ENCODE measurements around the gene CYP4V2.

The CYP4V2 gene

DNA sequence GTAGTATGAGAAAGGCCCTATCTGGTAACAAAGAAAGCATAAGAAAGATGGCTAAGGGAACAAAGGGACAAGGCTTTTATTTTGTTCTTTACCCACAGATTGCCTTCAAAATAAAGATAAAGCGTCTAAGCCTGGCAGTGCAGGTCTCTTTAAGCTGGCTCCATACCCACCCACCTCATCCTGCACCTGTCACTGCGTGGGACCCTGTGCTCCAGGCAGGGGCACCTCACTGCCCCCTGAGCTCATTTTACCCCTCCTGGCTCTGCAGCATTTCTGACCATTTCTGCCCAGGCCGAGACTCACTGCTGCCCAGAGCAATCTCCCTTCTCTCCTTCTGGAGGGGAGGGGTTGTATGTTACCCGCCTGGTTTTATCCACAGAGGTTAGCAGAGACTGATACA, 1.7 kb upstream of the CYP4V2 start:
- DNase-seq, result no peak

GRCh38 chr4:186190581-186191199, 677 bp upstream of the CYP4V2 start:
- DNase-seq, result no peak

GRCh38 chr4:186192066-186192612, 772 bp downstream of the CYP4V2 start:
- peak; percentile 46 to 54 (median 54) for DNase-seq

GRCh38 chr4:186193851-186194250, 2.5 kb downstream of the CYP4V2 start:
- no peak for DNase-seq

- no peak for DNase-seq
These were observed 4.7 kb downstream of the CYP4V2 start for GRCh38 chr4:186196063-186196462.

GRCh38 chr4:186200516-186200915, 9.1 kb downstream of the CYP4V2 start:
- no peak for DNase-seq

DNA sequence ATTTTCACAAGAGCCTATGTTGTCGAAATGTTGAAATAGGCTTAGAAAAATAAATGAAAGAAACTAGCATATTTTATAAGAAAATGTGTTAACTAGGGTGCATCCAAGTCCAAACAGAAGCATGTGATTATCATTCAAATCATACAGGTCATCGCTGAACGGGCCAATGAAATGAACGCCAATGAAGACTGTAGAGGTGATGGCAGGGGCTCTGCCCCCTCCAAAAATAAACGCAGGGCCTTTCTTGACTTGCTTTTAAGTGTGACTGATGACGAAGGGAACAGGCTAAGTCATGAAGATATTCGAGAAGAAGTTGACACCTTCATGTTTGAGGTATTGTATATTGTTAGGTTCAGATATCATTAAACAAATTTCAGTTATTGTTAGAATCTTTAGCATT, 9.6 kb downstream of the CYP4V2 start:
- DNase-seq, result no peak

- peak; percentile 41 to 49 (median 46) for DNase-seq
These were observed 10.3 kb downstream of the CYP4V2 start for GRCh38 chr4:186201535-186202230.

GRCh38 chr4:186202490-186203140, 11.2 kb downstream of the CYP4V2 start:
- no peak for DNase-seq

- no peak for DNase-seq
These were observed 12.0 kb downstream of the CYP4V2 start for GRCh38 chr4:186203406-186203805.

DNA sequence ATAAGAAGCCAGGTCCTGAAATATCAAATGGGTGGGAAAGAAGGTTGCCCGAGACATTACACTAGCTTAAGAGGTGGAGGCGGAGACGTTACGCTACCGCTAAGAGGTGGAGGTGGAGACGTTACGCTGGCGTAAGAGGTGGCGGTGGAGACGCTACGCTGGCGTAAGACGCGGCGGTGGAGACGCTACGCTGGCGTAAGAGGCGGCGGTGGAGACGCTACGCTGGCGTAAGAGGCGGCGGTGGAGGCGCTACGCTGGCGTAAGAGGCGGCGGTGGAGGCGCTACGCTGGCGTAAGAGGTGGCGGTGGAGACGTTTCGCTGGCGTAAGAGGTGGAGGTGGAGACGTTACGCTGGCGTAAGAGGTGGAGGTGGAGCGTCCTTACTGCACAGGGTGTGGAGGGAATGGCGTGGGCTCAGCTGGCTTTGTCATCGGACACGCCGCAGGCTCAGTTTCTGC, 12.8 kb downstream of the CYP4V2 start:
- peak in 1 of 3 donors; percentile 28 for DNase-seq

GRCh38 chr4:186204686-186205085, 13.3 kb downstream of the CYP4V2 start:
- no peak for DNase-seq

DNA sequence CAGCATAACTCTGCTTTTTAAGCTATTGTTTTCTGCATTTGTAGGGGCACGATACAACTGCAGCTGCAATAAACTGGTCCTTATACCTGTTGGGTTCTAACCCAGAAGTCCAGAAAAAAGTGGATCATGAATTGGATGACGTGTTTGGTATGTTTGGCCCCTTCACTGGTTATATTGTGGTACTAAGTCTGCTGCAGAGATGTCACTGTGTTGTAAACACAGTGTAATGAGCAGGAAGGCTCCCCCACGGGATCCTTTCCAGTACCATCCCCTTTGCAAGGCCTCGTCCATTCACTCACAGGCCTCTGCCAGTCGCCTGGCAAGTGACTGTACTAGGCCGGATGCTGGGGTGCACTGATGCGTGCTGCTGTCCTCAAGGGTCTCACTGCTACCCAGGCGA, 13.8 kb downstream of the CYP4V2 start:
- DNase-seq, result no peak

DNA sequence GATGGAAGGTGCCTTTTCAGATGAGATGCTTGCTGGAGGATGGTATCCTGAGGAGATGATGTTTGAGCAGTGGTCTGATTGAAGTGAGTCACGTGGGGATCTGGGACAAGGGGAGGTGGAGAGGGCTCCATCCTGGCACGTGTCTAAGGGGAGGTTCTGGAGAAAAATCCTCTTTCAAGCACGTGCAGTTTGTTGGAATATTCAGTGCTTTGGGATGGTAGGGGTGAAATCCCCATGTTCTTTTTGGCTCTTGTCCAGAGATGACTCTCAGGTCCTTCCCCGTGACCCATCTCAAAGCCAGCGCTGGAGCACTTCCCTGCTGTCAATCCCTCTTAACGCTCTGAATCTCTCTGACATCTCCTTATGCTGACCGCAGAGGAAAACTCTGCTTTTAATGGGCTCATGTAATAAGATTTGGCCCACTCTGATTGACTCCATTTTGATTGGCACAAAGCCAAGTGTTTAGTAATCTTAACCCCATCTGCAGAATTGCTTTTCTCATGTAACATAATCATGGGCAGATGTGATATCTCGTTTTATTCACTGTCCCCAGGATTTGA, 25.2 kb downstream of the CYP4V2 start:
- DNase-seq, result no peak

- no peak for DNase-seq
These were observed 26.4 kb downstream of the CYP4V2 start for GRCh38 chr4:186217733-186218293.

DNA sequence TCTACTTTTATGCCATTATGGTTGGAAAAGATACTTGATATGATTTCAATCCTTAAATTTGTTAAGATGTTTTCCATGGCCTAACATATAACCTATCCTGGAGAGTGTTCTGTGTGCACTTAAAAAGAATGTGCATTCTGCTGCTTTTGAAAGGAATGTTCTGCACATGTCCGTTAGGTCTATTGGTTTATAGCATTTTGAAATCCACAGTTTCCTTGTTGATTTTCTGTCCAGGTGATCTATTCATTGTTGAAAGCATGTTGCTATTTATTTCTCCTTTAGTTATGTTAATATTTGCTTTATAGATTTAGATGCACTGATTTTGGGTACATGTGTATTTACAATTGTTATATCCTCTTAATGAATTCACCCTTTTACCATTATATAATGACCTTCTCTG, 30.3 kb downstream of the CYP4V2 start:
- DNase-seq, result no peak

DNA sequence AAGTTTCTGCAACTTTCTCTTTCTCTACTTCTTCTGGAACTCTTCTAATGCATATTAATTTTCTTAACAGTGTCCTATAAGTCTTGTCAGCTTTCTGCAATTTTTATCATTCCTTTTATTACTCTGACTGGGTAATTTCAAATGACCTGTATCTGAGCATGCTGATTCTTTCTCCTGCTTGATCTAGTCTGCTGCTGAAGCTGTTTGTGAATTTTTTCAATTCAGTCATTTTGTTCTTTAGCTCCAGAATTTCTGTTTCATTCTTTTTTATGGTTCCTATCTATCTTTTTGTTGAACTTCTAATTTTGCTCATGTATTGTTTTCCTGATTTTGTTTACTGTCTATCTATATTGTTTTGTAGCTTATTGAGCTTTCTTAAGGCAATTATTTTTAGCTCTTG, 34.5 kb downstream of the CYP4V2 start:
- no peak for DNase-seq

DNA sequence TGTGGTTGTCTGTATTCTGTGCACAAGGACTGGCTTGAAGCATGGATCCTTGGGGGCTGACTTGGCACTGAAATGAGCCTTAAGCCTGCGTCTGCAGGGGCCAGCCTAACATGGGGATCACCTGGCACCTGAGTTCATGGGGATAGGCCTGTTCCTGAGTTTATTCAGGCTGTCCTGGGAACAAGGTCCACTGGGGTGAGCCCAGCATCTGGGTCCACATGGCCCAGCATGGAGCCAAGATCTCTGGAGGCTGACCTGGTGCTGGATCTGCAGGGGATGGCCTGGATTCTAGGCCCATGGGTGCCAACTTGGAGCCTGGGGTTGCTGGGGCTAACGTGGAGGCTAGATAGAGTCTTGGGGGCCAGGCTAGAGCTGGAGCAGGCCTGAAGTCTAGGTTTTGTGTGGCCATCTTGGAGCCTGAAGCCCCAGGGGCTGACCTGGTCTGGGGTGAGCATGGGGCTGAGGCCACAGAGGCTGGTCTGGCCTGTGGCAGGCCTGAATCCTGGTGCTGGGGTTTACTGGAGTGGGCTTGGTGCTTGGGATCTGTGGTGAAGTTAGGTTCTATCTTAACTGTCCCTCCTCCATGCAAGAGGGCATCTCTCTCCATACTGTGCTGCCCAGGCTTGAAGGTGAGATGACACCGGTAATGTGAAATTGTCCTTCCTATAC, 35.3 kb downstream of the CYP4V2 start:
- DNase-seq, result no peak

DNA sequence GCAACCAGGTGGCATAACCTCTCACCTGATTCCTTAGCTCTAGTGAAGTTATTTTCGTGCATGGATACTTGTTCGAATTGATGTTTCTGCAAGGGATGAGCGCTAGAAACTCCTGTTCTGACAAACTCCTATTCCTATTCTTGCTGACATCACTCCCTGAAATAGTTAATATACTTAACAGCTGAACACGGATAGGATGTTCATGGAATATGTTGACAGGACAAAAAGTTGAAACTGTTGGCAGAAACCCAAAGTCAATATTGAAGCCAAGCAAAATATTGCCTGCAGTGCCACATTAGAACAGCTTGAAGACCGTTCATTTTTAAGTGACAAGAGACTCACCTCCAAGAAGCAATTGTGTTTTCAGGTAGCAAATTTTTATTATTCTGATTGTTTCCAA, 35.9 kb downstream of the CYP4V2 start, which contains the start of gene KLKB1:
Gene KLKB1 (plus strand): TSS at position 287 of the 400 bp plus-strand sequence. CDS start 689 bp downstream, outside the sequence.
- no peak for DNase-seq

DNA sequence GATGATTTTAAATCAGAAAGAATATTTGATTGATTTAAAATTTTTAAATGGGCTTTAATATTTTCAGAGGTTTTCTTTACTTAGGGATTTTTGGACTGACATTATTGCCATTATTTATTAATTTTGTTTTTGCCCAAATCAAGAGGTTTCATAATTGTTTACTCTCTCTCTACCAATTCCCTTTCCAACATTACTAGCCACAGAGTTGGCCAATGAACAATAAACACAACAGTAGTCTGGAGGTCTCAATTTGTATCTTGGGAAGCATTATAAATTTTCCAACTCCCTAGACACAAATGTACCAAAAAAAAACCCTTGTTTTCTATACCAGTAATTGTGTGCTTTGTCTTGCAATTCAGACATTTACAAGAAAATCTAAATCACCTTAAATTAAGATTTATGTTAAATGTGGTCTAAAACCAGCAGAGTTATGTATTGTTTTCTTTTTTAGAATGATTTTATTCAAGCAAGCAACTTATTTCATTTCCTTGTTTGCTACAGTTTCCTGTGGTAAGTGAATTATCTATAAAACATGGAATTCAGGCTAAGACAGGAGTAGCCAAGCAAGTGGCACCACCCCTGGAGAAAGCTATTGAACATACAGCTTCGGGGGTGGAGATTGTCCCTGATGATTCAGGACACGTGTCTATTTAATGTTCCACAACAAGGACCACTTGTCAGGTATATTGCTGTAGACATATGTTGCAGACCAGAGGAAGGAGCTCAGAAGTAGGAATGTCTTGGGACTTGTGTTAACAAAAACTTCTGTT, 36.6 kb downstream of the CYP4V2 start:
- no peak for DNase-seq

DNA sequence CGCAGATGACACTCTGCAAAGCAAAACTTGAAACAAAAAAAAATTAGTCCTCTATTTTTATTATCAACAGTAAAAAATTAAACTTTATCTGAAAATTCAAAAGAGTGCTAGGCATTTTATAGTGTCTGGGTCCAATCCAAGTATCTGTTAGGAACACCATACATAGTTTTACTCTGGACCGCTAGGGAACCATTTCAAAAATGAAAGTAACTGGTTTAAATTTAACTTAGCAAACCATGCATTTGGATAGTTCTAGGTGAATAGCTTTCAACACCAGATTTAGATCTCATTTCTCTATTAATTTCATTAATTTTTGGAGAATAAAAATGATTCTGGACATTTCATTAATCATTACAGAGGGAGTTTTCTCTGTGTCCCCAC, 37.1 kb downstream of the CYP4V2 start:
- no peak for DNase-seq

- DNase-seq, result no peak
These were observed 43.0 kb downstream of the CYP4V2 start for GRCh38 chr4:186234367-186234766.
